Superior temporal gyrus (tissue), 1 donor: ENCODE measurements around the gene KCNG4.
"Not testable (repeated sequence)": the region's sequence is repeated elsewhere in the genome, so short reads cannot be mapped to it uniquely, and the experiment has no call there.

Experiments used
- DNase-seq: peaks from one replicate; pipeline ENCODE4 v3.0.0-alpha.2; 2016; ENCODE audit errors: extremely low spot score

Gene KCNG4

GRCh38 chr16:84234321-84235241 lies 5.2 kb downstream of the KCNG4 start:
- DNase-seq = no peak

GRCh38 chr16:84233748-84234147 lies 6.1 kb downstream of the KCNG4 start:
- DNase-seq = no peak

GRCh38 chr16:84232969-84233368 lies 6.8 kb downstream of the KCNG4 start:
- DNase-seq = no peak

- no peak for DNase-seq
These were observed 7.8 kb downstream of the KCNG4 start for GRCh38 chr16:84232060-84232459.

- DNase-seq = no peak
These were observed 10.3 kb downstream of the KCNG4 start for GRCh38 chr16:84229471-84229870.

- DNase-seq = no peak
These were observed 11.5 kb downstream of the KCNG4 start for GRCh38 chr16:84228256-84228838.

GRCh38 chr16:84227548-84227947 lies 12.3 kb downstream of the KCNG4 start:
- DNase-seq = no peak

GRCh38 chr16:84226026-84226425 lies 13.8 kb downstream of the KCNG4 start:
- DNase-seq = no peak

GRCh38 chr16:84225571-84225970 lies 14.2 kb downstream of the KCNG4 start:
- no peak for DNase-seq

GRCh38 chr16:84225126-84225525 lies 14.7 kb downstream of the KCNG4 start:
- DNase-seq = no peak

- no peak for DNase-seq
These were observed 15.3 kb downstream of the KCNG4 start for GRCh38 chr16:84224554-84224953.

GRCh38 chr16:84223456-84223855 lies 16.4 kb downstream of the KCNG4 start:
- no peak for DNase-seq

GRCh38 chr16:84220851-84221250 lies 19.0 kb downstream of the KCNG4 start:
- DNase-seq = peak; percentile 17

GRCh38 chr16:84218956-84219355 lies 20.9 kb downstream of the KCNG4 start:
- no peak for DNase-seq

- DNase-seq = no peak
These were observed 21.5 kb downstream of the KCNG4 start for GRCh38 chr16:84218176-84218823.

- DNase-seq = not testable (repeated sequence)
These were observed 23.7 kb downstream of the KCNG4 start for GRCh38 chr16:84216144-84216543.

- no peak for DNase-seq
These were observed 24.3 kb downstream of the KCNG4 start for GRCh38 chr16:84215531-84215930.

GRCh38 chr16:84214451-84215066 lies 25.3 kb downstream of the KCNG4 start:
- no peak for DNase-seq

GRCh38 chr16:84212631-84213030 lies 27.2 kb downstream of the KCNG4 start:
- no peak for DNase-seq

GRCh38 chr16:84212154-84212553 lies 27.7 kb downstream of the KCNG4 start:
- DNase-seq = no peak

GRCh38 chr16:84209989-84210388 lies 29.8 kb downstream of the KCNG4 start:
- no peak for DNase-seq

- DNase-seq = no peak
These were observed 31.9 kb downstream of the KCNG4 start for GRCh38 chr16:84207879-84208278.
